GM21526 (cell line): Measurements from ENCODE around the gene LARGE1.

Source experiments
- ATAC-seq: cut with Tn5 transposase; IDR thresholded peaks from one replicate; pipeline ENCODE4 v1.9.1; 2021; ENCODE audit warnings: moderate library complexity; ENCODE audit not compliant: unreplicated experiment, low FRiP score

The LARGE1 gene

GRCh38 chr22:33831651-33832050 lies 88.6 kb downstream of the LARGE1 start:
- ATAC-seq = no peak

- ATAC-seq = no peak
Measured at GRCh38 chr22:33831207-33831606, 89.1 kb downstream of the LARGE1 start.

GRCh38 chr22:33829546-33830280 lies 90.6 kb downstream of the LARGE1 start:
- no peak for ATAC-seq

GRCh38 chr22:33828302-33828701 lies 92.0 kb downstream of the LARGE1 start:
- ATAC-seq = no peak

- ATAC-seq = no peak
Measured at GRCh38 chr22:33825761-33826160, 94.5 kb downstream of the LARGE1 start.

GRCh38 chr22:33823552-33823951 lies 96.7 kb downstream of the LARGE1 start:
- ATAC-seq = no peak

- no peak for ATAC-seq
Measured at GRCh38 chr22:33821290-33821689, 99.0 kb downstream of the LARGE1 start.

GRCh38 chr22:33819743-33820142 lies 100.5 kb downstream of the LARGE1 start:
- no peak for ATAC-seq

GRCh38 chr22:33817512-33818127 lies 102.7 kb downstream of the LARGE1 start:
- no peak for ATAC-seq

GRCh38 chr22:33812360-33812977 lies 107.8 kb downstream of the LARGE1 start:
- ATAC-seq = no peak

- no peak for ATAC-seq
Measured at GRCh38 chr22:33811686-33812085, 108.6 kb downstream of the LARGE1 start.

GRCh38 chr22:33811208-33811607 lies 109.1 kb downstream of the LARGE1 start:
- no peak for ATAC-seq

- no peak for ATAC-seq
Measured at GRCh38 chr22:33807470-33807869, 112.8 kb downstream of the LARGE1 start.

- peak; percentile 69 for ATAC-seq
Measured at GRCh38 chr22:33806191-33806590, 114.1 kb downstream of the LARGE1 start.

GRCh38 chr22:33803371-33804282 lies 116.6 kb downstream of the LARGE1 start:
- no peak for ATAC-seq

GRCh38 chr22:33798401-33798800 lies 121.9 kb downstream of the LARGE1 start:
- ATAC-seq = no peak

GRCh38 chr22:33796494-33796893 lies 123.8 kb downstream of the LARGE1 start:
- ATAC-seq = no peak

- no peak for ATAC-seq
Measured at GRCh38 chr22:33793475-33793874, 126.8 kb downstream of the LARGE1 start.

GRCh38 chr22:33792832-33793231 lies 127.4 kb downstream of the LARGE1 start:
- ATAC-seq = no peak

- no peak for ATAC-seq
Measured at GRCh38 chr22:33789690-33790253, 130.5 kb downstream of the LARGE1 start.
